DOHH2 (cell line): ENCODE measurements around the gene FBXL5.

ENCODE experiments used
- EZH2phosphoT487 ChIP-seq: fragments of 200-600 bp; sonication (generic); IDR thresholded peaks from 2 replicates; pipeline ENCODE4 v1.6.1; 2017; ENCODE audit warnings: borderline replicate concordance, mild to moderate bottlenecking, antibody characterized with exemption, low read length, moderate library complexity, mixed read lengths
- TF ChIP-seq, protein P1 (sequence below): fragments of 200-600 bp; sonication (generic); IDR thresholded peaks from one replicate; pipeline ENCODE4 v1.5.1; 2014; ENCODE audit warnings: antibody characterized with exemption, mild to moderate bottlenecking, low read depth, low read length; ENCODE audit not compliant: poor library complexity, severe bottlenecking

DNA sequence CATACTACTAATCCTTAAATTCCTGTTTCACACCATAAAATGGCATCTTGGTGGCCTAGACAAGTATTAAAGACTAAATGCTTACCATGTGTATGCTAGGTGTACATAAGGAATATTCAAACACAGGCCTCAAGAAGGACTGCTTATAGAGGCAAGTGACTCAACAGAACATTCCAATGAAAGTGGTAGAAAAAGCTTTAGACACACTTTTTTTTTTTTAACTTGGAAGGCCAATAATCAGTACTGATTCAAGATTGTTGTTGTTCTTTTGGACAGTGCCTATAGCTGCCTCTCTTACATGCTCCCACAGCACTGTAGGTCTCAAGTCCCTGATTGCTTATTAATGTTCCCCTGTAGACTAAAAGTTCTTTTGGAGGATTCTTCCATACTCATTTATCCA lies 77.6 kb downstream of the FBXL5 start:
- TF ChIP-seq, protein P1, sequence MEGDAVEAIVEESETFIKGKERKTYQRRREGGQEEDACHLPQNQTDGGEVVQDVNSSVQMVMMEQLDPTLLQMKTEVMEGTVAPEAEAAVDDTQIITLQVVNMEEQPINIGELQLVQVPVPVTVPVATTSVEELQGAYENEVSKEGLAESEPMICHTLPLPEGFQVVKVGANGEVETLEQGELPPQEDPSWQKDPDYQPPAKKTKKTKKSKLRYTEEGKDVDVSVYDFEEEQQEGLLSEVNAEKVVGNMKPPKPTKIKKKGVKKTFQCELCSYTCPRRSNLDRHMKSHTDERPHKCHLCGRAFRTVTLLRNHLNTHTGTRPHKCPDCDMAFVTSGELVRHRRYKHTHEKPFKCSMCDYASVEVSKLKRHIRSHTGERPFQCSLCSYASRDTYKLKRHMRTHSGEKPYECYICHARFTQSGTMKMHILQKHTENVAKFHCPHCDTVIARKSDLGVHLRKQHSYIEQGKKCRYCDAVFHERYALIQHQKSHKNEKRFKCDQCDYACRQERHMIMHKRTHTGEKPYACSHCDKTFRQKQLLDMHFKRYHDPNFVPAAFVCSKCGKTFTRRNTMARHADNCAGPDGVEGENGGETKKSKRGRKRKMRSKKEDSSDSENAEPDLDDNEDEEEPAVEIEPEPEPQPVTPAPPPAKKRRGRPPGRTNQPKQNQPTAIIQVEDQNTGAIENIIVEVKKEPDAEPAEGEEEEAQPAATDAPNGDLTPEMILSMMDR = no peak
- TF ChIP-seq EZH2phosphoT487 = no peak
